Tibial nerve (tissue), 3 donors: ENCODE results near the gene CYP27A1.

Experiments used
- CTCF ChIP-seq, 5 experiments: fragments of 200-600 bp in 3 of 5; fragments of 450-650 bp in 2 of 5; sonication (generic) in 3 of 5; IDR thresholded peaks; one replicate each; pipeline ENCODE4 v1.5.1; 2016 to 2019; ENCODE audit warnings: antibody characterized with exemption in 5 of 5, mild to moderate bottlenecking in 3 of 5, moderate library complexity in 2 of 5
- POLR2A ChIP-seq, 2 donors: fragments of 450-650 bp; IDR thresholded peaks; one replicate each; pipeline ENCODE4 v1.6.1; 2017; ENCODE audit warnings: antibody characterized with exemption in 2 of 2, mild to moderate bottlenecking in 2 of 2, moderate library complexity in 2 of 2

- TF ChIP-seq CTCF (IDR thresholded peaks at IDR 0.05) = no peak
- TF ChIP-seq POLR2A (IDR thresholded peaks at IDR 0.05) = no peak
Measured at GRCh38 chr2:218827701-218828476, 45.9 kb downstream of the CYP27A1 start.
